Nephron progenitor cell (in vitro differentiated cells): ENCODE data around the gene SLC38A1.
A peak's percentile ranks its signal among the peaks of the same experiment; 100 is the strongest.

Source experiments
- DNase-seq: peaks from one replicate; pipeline ENCODE4 v3.0.0; 2021
- H3K27ac Mint-ChIP-seq: 2 replicates; pipeline ENCODE4 v1.8.0; 2021; ENCODE audit warnings: mild to moderate bottlenecking, moderate library complexity, mixed read lengths
- H3K27me3 Mint-ChIP-seq: 2 replicates; pipeline ENCODE4 v1.8.0; 2021; ENCODE audit warnings: mild to moderate bottlenecking, low read depth, mixed read lengths; ENCODE audit not compliant: poor library complexity
- H3K36me3 Mint-ChIP-seq: 2 replicates; pipeline ENCODE4 v1.8.0; 2021; ENCODE audit warnings: low read depth, mixed read lengths
- H3K4me1 Mint-ChIP-seq: 2 replicates; pipeline ENCODE4 v1.8.0; 2021; ENCODE audit warnings: mixed read lengths
- H3K4me3 Mint-ChIP-seq: 2 replicates; pipeline ENCODE4 v1.8.0; 2021; ENCODE audit warnings: mild to moderate bottlenecking, moderate library complexity, mixed read lengths
- H3K9me3 Mint-ChIP-seq: 2 replicates; pipeline ENCODE4 v1.8.0; 2021; ENCODE audit warnings: mild to moderate bottlenecking, moderate library complexity, mixed read lengths
- CTCF ChIP-seq: fragments of 200-600 bp; sonication (generic); IDR thresholded peaks from 2 replicates; pipeline ENCODE4 v1.5.0; 2021; ENCODE audit warnings: antibody characterized with exemption

The SLC38A1 gene

DNA sequence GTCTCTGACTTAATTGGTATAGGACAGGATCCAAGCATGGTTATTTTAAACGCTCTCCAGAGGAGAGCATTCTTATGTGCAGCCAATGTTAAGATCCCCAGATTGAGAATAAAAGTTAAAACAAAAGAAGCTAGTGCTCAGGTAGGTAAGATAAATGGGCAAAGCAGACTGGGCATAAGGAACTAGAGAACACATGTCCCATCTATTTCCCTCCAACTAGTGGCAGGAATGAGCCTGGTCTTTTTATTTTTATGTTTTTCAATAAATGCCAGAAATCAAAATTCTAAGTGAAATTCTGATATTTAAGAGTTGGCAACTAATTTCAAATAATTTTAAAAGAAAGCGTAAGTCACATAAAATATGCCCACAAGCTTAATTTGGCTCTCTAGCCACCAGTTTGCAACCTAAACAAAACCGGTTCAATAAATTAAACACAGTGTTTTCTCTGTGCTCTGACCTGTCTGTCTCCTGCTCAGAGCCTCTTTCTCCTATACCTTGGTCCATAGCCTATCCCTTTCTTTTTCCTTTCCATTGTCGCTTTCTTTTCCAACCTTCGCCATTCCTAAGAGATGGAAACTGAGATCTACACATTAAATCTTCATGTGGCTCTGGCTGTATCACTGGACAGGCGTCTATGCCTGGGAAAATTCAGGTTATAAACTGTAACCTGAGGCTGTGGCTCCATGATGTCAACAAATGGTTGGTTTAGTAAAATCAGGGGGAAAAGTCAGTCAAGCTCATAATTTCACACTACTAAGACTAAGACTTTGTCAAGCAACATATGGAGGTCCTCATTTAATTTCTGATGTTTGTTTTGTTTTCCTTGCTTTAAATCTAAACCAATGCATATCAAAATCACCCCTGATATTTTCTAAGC lies 5.5 kb downstream of the SLC38A1 start:
- H3K9me3 Mint-ChIP-seq = peaks cover 6% of the 10 kb centered on the region
- H3K27ac Mint-ChIP-seq = peak overlapping the region; percentile 97
- TF ChIP-seq CTCF = peak; percentile 46
- peak overlapping the region; percentile 59 for H3K4me3 Mint-ChIP-seq
- no peaks in the 10 kb centered on the region for H3K4me1 Mint-ChIP-seq
- no peaks in the 10 kb centered on the region for H3K36me3 Mint-ChIP-seq
- no peak for DNase-seq
- no peaks in the 10 kb centered on the region for H3K27me3 Mint-ChIP-seq

GRCh38 chr12:46261646-46262045 lies 7.2 kb downstream of the SLC38A1 start:
- DNase-seq = no peak
- TF ChIP-seq CTCF = no peak
- Mint-ChIP-seq H3K27me3 (no peaks in the 10 kb centered on the region), H3K4me1 (no peaks in the 10 kb centered on the region), H3K9me3 (peaks cover 23% of the 10 kb centered on the region), H3K4me3 (no peak overlapping the region), H3K36me3 (no peaks in the 10 kb centered on the region), H3K27ac (no peak overlapping the region)

DNA sequence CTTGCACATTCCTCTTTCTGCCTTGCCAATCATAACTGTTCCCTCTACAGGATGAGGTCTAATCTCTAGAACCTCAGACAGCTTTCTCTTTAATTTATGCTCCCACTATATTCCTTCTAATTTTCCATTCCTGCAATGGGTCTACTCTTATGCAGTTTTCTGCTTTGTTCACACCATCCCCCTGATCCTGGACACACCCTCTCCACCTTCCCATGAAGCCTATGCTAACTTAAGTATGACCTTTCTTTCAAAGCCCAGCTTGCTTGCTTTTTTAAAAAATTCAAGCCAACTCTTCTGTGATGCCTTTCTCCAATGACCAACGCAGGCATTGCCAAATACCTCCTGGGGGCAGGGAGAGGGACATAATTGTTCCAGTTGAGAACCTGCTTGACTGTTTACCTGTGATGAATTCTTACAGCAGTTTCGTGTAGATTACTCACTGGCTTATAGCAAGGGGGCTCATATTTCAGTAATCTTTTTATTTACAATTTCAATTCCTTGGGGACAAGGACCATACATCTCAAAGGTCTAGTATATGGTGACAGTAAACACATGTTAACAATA lies 7.8 kb downstream of the SLC38A1 start:
- Mint-ChIP-seq H3K27ac (no peak overlapping the region), H3K27me3 (no peaks in the 10 kb centered on the region), H3K9me3 (peaks cover 28% of the 10 kb centered on the region), H3K4me3 (no peak overlapping the region), H3K4me1 (no peaks in the 10 kb centered on the region), H3K36me3 (no peaks in the 10 kb centered on the region)
- DNase-seq = no peak
- TF ChIP-seq CTCF = no peak

- Mint-ChIP-seq H3K27ac (no peak overlapping the region), H3K27me3 (no peaks in the 10 kb centered on the region), H3K9me3 (peaks cover 34% of the 10 kb centered on the region), H3K4me3 (no peak overlapping the region), H3K36me3 (no peaks in the 10 kb centered on the region), H3K4me1 (no peaks in the 10 kb centered on the region)
- no peak for TF ChIP-seq CTCF
- DNase-seq = no peak
Observed at GRCh38 chr12:46260124-46260912, 8.5 kb downstream of the SLC38A1 start.

- Mint-ChIP-seq H3K4me1 (no peaks in the 10 kb centered on the region), H3K36me3 (no peaks in the 10 kb centered on the region), H3K9me3 (peaks cover 39% of the 10 kb centered on the region), H3K27me3 (no peaks in the 10 kb centered on the region), H3K27ac (no peak overlapping the region), H3K4me3 (no peak overlapping the region)
- no peak for TF ChIP-seq CTCF
- no peak for DNase-seq
Observed at GRCh38 chr12:46259713-46260112, 9.1 kb downstream of the SLC38A1 start.
